GM18868 (cell line): ENCODE measurements around the gene HEG1.

Experiments used
- ATAC-seq: cut with Tn5 transposase; IDR thresholded peaks from one replicate; pipeline ENCODE4 v1.9.1; 2021; ENCODE audit warnings: mild to moderate bottlenecking, moderate library complexity; ENCODE audit not compliant: unreplicated experiment

The HEG1 gene

DNA sequence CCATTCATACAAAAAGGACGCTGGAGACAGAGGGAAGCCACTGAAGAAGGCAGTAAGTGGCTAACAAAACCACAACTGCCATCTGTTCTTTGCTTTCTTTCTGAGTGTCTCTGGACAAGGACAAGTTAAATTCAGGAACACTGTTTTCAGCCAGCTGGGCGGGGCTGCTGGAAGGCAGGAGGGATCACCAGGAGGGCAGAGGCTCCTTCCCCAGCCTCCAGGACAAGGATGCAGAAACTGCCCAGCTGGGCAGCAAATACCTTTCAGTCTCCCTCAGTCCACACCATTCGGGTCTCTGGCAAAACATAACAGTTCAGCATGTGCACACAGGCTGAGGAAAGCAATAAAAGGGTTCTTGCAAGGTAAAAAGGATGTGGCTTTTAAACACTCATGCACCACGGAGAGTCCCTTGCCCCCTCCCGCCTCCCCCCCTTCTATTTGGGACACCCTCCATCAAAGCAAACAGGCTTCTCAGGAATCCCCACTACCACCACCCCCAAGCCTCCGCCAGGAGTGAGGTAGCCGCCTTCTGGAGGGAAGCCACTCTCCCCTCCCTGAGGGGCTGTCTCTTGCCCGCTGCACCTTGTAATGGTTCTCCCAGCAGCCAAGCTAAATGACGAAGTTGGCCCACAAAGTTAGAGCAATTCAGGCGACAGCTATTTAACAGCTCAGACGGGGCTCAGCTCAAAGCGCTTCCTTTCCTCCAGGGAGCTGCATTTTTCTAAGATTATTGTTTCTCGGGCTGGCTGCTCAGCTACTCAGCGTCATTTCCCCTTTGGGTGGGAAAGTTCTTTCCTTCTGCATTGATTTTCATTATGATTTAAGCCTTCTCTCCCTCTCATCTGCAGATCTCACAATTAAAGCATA is 3.8 kb downstream of the HEG1 start:
- ATAC-seq = peak; percentile 33

DNA sequence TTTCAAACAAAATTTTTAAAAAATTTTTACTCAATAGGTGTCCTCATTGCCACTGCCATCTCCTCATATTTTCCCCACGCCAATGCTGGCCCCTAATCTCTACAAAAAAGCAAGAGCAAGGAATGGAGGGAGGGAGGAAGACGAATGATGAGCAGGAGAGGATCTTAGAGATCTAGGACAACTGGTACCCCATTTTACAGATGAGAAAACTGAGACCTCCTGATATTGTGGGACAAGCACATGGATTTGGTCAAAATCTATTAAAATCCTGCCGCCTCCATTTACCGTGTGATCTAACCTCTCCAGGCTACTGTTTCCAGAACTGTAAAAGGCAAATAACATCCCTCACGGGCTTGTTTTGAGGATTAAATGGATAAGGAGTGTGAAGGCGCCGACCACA is 4.6 kb downstream of the HEG1 start:
- no peak for ATAC-seq

DNA sequence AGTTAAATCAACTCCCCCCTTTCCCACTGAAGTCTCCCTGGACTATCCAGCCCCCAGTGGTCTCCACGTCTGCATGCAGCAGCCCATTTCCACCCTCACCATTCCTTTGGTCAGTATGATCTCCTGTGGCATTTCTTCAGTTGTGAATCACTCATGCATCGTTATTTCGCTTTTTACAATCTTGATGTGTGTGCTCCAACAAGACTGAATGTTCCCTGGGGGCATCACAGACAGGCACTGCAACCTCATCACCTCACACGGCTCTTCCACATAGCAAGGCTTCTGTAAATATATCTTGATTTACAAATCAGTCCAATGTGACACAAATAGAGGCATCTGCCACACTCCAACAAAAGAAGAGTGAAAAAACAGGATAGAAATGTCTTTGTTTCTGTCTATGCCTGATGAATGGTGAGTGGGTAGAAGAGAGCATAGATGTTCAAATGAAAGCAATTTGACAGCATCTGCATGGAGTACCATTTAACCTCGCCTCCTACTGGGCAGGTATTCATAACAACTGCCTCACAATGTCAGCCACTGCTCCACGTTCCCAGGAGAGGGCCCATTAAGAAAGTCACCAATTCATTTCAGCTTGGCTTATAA is 5.2 kb downstream of the HEG1 start:
- ATAC-seq = no peak

DNA sequence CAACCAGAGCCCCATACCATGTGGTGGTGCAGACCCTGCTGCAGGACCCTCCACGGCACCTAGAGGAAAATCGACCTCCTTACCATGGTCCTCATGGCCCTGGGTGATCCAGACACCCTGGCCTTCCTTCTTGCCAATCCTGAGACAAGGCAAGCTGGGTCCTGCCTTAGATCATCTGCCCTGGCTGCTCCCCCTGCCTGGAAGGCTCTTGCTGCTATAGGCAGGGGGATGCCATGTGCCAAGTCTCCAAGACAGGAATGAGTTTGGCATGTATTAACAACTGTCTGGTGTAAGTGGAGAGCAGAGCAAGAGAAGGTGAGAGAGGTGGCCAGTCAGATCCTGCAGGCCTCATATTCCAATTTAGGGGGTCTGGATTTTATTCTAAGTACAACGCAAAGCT is 7.5 kb downstream of the HEG1 start:
- ATAC-seq = no peak

DNA sequence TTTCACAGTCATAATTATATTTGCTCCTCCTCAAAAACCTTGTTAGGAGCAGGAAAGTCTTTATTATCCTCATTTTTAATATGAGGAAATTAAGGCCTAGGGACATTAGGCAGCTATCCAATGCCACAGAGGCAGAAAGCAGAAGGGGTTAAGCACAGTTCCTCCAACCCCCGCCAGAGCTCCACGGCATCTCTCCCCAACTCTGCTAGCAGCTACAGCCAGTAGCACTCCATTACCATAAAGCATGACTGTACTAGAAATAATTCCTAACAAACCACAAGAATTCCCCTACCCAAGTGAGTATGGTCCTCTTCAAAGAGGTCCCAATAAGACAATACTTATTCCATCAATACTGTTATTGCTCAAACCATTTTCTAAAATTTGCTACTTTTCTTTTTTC is 9.8 kb downstream of the HEG1 start:
- ATAC-seq = no peak

DNA sequence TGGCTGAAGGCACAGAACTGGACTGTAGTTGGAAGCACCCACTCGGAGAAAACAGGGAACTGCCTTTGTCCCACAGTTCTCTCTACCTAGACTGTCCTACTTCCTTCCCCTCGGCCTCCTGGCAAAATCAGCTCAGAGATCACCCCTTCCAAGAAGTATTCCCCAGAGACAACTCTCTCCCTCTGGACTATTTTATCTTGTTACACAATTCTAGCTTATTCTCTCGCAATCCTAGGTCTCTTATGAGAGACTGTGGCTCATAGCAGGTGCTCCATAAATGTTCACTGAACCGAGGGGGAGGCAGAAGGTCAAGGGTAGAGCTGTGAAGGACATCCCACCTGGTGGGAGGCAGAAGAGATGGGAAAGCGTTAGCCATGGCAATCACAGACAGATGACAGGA is 10.6 kb downstream of the HEG1 start:
- ATAC-seq = no peak

DNA sequence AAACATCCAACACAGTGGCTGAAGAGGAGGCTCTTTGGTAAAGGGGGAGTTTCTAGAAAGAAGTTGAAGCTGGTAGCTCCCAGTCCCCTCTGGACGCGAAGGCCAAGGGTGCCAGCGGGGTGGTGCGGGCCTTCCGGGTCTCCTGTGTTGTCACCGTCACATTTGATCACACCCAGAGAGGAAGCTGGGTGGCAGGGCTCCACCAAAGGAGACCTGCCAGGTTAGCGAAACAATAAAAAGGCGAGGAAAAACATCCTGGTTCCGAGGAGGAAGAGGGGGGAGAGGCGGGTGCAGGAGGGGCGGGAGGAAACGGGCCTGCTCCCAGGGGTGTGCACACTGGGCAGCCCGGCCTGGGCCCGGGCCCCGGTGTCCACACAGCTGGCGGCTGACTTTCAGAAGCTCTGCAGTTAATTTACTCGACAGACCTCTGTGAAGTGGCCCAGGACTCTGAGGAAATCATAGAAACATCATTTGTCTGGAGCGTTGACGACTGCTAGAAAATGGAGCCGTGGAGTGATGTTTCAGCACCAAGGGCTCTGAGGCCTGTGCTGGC is 12.1 kb downstream of the HEG1 start:
- ATAC-seq = no peak

DNA sequence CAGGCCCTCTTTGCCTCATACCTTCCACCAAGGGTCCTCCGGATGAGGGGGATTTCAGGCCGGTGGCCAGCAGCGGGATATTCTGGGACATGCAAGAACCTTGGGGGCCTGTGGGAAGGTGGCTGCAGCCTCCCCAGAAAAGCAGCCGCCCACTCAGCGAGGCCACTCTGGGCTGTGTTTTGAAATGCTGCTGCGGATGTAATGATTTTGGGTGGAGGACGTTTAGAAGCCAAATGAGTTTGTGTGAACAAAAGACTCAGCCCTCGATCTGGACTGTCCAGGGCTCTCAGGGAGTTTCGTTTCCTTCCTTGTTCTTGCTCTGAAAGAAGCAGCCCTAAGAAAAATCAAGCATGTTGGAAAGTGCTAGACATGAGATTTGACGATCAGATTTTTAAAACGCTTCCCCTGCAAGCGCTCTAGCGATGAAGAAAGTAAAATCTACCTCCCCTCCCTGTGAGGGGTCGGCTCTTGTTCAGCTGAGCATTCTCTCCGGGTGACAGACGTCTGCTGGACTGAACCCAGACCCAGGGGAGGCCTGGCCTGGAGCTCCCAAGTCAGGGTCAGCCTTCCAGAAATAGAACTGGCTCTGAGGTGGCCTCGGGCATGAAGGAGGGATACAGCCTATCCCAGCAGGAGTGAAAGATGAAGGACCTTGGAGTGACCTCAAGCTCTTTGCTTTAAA is 12.9 kb downstream of the HEG1 start:
- no peak for ATAC-seq

DNA sequence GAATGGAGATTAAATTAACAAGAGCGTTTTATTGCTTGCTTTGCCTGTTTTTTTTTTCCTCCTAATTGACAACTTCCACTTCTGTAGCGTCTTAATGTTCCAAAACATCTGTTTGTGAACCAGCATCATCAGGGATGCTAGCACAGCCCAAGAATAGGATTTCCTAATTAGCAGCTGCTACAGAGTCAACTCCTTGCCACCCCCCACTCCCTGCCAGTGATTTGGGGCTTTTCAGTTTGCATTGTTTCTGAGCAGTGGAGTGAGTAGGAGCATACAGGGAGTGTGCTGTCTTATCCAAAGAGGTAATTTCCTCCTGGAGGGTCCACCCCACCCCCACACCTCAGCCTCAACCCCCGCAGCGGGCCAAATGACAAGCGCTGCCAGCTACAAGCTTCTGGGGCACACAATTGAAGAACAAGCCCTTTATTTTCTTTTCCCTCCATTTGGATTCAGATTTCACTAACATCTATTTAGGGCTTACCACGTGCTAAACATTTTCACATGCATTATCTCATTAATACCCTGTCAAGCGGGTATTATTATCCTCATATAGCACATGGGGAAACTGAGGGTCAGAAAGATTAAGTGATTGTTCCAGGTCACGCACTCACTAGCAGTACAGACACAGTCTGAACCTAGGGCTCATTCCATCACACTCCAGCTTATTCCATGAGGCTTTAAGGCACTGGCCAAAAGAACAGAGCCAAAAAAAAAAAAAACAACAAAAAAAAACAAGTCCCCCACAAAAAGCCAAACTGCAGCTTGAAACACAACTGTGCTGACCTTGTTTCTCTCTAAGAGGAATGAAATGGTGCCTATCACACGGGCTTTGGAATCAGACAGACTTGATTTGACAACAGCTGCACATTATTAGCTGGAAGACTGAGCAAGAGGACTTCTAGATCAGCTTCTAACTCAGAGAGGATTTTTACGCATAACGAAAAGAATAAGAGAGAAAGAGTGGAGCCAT is 16.4 kb downstream of the HEG1 start:
- ATAC-seq = no peak

DNA sequence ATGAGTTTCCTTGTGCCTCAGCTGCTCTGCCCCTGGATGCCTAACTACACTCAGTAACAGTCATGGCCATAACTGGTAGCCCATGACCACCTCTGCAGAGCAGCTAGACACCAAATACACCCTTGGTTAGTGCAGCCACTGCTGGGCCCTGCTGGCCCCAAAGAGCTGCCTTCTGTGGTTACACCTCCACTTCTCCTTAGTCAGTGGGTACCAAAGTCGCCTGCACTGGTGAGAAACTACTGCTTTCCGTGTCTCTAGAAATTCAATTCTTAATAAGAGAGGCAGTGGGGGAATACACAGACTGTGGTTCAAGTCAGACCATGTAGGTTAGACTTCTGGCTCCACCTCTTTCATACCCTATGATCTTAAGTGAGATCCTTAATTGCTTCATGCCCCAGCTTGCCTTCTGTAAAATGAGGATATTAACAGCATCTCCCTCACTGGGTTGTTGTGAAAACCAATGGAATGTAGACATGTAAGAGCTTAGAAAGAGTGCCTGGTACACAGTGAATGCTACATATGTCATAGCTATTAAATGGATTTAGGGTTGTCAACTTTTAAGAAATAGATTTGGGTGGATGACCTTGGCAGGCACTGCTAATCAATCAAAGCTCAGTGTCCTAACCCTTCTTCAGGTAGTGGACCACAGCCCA is 18.2 kb downstream of the HEG1 start:
- no peak for ATAC-seq

DNA sequence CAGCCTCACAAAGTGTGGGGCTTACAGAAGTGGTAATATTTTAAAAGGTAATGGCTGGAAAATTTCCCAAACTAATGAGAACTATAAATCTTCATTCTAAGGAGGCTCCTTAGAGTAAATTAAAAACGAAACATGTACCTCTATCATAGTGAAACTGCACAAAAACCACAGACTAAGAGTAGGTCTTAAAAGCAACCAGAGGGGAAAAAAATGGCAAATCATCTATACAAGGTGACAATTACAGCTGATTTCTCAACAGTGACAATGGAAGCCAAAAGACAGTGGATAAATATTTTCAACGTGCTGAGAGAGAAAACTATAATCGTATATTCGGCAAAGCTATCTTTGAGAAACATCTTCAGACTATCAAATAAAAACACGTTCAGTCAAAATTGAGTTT is 20.6 kb downstream of the HEG1 start:
- peak; percentile 64 for ATAC-seq

DNA sequence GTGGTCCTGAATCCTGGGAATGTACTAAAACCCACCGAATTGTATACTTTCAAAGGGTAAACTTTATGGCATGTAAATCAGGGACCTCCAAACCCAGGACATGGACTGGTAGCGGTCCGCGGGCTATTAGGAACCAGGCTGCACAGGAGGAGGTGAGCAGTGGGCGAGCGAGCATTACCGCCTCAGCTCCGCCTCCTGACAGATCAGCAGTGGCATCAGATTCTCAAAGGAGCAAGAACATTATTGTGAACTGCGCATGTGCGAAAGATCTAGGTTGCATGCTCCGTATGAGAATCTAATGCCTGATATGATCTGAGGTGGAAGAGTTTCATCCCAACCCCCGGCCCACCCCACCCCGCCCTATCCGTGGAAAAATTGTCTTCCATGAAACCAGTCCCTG is 22.2 kb downstream of the HEG1 start:
- no peak for ATAC-seq

DNA sequence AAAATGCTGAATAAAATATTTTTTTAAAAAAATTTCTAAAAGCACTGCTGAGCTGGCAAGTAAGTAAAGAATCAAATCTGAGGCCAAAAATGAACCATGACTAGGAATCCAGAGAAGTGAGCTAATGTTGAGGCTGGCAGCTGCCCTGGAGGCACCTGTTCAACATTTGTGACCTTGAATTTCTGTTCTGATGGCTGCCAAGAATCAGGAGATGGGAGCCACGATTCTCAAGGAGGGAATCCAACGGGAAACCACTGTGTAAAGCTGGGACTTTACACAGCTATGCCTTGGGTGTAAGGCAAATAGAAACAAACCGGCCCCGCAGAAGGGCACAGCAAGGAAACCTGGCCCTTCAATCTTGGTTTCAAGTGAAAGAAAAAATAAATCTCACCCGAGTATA is 22.7 kb downstream of the HEG1 start:
- ATAC-seq = no peak

DNA sequence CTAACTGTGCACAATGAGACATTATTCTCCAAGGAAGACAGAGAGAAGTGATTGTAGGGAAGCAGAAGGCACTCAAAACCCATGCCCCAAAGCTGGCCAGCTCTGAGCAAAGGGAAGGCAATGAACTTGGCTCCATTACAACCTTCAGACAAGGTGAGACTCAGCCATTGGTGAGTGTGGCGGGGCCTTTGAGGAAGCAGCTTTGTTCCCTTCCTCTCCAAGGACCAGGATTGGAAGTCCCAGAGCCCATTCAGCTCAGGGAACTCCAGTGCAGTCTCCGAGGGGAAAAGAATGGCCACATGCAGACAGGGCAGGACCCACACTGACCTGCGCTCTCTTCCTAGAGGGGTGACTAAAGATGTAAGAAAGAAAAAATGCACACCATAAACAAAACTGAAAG is 23.1 kb downstream of the HEG1 start:
- ATAC-seq = no peak

DNA sequence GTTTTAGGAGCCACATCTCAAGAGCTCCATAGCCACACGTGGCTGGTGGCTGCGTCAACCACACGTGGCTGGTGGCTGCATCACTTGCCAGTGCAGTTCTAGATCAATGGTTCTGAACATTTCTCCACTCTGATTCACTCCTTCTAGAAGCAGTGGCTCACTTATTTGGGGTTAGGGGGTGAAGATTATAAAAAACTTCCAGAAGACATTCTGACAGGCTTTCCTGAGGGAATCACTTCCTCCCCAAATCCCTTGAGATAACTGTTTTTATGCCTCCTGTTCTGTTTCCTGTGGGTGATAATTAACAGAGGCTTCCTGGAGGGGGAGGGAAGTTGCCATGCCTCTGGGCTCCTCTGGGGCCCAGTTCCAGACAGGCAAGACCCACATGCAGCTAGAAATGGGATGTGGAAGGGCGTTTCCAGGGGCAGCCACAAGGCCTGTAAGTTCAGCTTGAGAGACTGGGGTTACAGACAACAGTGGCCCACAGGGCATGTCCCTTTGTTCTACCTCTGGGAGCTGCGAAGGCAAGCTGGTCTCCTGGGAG is 23.6 kb downstream of the HEG1 start:
- ATAC-seq = no peak

DNA sequence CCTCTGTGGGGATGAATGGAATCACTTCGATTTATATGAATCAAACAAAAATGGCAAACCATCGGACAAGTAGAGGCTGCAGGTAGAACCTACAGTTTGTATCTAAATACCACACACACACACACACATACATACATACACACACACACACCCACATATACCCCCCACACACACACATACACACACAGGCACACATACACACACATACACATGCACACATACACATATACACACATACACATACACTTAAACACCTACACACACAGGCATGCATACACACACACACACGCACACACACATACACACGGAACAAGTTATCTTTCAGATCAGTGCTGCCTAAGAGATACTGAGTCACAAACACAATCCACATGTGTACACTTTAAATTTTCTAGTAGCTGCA is 24.3 kb downstream of the HEG1 start:
- ATAC-seq = no peak

DNA sequence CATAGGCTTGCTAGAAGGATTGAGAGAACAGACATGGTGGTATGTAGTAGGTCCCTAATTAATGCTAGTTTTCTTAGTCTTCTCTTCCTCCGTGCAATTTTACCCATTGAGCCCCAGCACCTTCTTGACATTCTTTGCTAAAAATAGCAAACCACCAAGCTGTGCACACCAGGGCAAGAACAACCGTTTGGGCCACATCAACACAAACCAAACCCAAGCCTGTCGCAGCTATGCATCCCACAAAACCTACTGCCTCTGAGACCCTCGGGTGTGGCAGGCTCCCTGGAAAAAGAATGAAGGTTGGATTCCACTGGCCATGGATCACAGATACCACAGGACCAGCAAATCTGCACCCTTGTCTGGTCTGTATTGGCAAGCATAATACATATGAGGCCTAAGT is 27.1 kb downstream of the HEG1 start:
- no peak for ATAC-seq

DNA sequence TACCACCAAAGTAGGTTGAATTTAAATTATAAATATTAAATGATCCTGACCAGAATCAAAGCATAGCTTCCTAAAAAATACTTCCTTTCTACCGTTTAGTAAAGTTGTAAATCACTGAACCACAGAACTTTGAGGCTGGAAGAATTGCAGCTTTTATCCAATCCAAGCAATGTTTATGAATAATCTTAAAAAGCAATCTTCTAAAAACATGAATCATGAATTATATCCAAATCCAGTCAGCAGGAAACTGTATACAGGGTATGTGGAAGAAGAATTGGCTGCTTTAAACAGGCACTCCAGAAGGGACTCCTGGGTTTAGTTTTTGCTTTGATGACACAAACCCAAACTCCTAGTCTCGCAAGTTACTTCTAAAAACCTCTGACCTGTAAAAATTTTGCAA is 30.2 kb downstream of the HEG1 start:
- no peak for ATAC-seq

DNA sequence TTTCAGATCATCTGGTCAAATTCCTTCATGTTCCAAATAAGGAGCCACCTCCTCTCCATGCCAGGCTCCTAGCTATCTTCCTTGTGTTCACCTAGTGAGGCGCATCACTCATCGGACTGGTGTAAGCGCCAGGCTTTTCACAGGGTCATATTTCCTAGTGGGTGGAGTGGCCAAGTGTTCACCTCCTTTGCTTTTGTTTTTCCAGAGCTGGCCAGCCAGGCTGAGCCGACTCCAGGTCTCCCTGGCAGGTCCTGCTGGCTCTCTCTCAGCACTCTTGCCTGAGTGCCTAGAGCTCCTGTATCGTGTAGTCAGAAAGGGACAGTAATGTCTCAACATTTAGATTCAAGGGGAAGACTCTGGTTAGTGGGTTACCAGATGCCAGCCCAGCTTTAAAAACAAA is 31.0 kb downstream of the HEG1 start:
- no peak for ATAC-seq
